22Rv1 (cell line): ENCODE results near the gene ANKRD23.

Source experiments
- H3K27ac ChIP-seq: fragments of 450-650 bp; 2 replicates; pipeline ENCODE4 v1.5.1; 2017
- ZFX ChIP-seq: fragments of 450-650 bp; IDR thresholded peaks from 2 replicates; pipeline ENCODE4 v1.6.1; 2017; ENCODE audit warnings: antibody characterized with exemption, borderline replicate concordance
- TF ChIP-seq, protein P1 (sequence below): fragments of 450-650 bp; IDR thresholded peaks from 2 replicates; pipeline ENCODE4 v1.5.1; 2017; ENCODE audit warnings: mild to moderate bottlenecking

The ANKRD23 gene

GRCh38 chr2:96823198-96823597, 20.6 kb downstream of the ANKRD23 start:
- TF ChIP-seq, protein P1, sequence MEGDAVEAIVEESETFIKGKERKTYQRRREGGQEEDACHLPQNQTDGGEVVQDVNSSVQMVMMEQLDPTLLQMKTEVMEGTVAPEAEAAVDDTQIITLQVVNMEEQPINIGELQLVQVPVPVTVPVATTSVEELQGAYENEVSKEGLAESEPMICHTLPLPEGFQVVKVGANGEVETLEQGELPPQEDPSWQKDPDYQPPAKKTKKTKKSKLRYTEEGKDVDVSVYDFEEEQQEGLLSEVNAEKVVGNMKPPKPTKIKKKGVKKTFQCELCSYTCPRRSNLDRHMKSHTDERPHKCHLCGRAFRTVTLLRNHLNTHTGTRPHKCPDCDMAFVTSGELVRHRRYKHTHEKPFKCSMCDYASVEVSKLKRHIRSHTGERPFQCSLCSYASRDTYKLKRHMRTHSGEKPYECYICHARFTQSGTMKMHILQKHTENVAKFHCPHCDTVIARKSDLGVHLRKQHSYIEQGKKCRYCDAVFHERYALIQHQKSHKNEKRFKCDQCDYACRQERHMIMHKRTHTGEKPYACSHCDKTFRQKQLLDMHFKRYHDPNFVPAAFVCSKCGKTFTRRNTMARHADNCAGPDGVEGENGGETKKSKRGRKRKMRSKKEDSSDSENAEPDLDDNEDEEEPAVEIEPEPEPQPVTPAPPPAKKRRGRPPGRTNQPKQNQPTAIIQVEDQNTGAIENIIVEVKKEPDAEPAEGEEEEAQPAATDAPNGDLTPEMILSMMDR, result no peak
- TF ChIP-seq ZFX, result no peak
- H3K27ac ChIP-seq, result peak overlapping the region; percentile 40; the same call in 1 of the 2 replicates

GRCh38 chr2:96822786-96823185, 21.0 kb downstream of the ANKRD23 start:
- H3K27ac ChIP-seq, result 0 out of 2 replicates have a peak overlapping the region, but pooled peaks have one; percentile 40
- TF ChIP-seq ZFX, result no peak
- TF ChIP-seq, protein P1, result no peak

DNA sequence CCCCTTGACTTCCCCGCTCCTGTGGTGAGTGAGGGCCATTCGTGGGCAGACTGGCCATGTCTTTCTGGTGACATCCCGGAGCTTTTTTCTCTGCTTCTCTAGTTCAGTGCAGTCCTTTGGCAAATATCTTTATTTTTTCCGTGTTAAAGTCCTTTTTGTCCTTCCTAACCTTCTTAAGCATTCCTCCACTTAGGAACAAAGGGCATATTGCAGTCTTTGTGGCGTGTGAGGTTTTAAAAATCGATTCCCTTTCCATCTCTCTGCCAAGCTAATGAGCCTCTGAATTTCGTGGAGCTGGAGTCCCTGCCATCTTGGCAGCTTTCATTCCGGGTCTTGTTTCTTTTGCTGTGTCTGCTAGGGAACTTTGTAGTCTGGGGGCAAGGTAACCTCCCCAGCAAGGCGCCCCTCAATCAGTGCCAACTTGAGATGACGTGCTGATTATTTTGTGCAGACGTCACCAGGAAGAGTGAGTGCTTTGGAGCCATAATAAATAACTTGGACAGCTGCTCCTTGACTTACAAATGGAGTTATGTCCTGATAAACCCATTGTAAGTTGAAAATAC, 22.6 kb downstream of the ANKRD23 start:
- no peak for TF ChIP-seq ZFX
- TF ChIP-seq, protein P1, result no peak
- no peak overlapping the region for H3K27ac ChIP-seq

GRCh38 chr2:96819876-96820511, 23.8 kb downstream of the ANKRD23 start:
- TF ChIP-seq, protein P1, result no peak
- TF ChIP-seq ZFX, result no peak
- peak overlapping the region; percentile 53 for H3K27ac ChIP-seq

DNA sequence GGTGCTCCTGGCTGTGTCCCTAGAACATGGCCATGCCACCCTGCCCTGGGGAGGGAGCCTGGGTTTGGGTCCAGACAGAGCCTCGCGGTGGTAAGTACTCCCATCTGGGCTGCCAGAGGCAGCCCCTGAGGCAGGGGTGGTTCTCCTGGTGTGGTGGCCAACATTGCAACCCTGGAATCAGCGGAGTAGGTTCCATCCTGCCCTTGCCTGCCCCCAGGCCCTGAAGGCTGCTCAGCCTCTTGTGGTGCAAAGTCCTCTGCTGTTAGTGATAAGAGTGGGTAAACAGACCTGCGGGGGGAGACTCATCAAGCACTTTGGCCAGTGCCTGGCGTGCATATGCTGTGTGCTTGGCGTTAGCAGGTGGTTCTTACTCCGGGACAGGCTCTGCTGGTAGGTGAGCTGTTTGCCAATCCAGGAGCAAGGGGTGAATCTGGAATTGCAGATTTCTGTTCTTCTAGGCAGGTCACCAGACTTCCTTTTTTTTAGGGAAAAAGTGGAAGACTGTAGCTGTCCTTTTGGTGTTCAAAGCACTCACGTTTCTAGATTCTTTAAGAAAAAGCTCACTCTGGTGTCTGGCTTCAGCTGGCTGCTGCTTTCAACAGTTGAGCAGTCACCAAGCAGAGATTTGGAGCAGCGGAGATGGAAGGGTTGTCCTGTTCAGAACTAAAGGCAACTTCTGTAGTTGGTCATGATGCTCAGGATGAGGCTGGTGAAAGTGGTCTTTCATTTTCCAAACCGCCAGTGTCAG, 24.5 kb downstream of the ANKRD23 start:
- H3K27ac ChIP-seq, result peak overlapping the region; percentile 53
- TF ChIP-seq, protein P1, result no peak
- no peak for TF ChIP-seq ZFX

GRCh38 chr2:96817882-96818281, 25.9 kb downstream of the ANKRD23 start:
- no peak for TF ChIP-seq ZFX
- TF ChIP-seq, protein P1, result no peak
- H3K27ac ChIP-seq, result no peak overlapping the region
